Endothelial cell of umbilical vein (primary cell): Measurements from ENCODE around the gene RFLNA. TPM values are rescaled to one million over a fixed set of nuclear protein-coding genes. Genes with fewer than 3 reads are reported as not detected.

Experiments used
- BruUV-seq: library from RNA; stranded (reverse); fragments of 400-500 nt; replicated peaks from 2 replicates; lab custom pipeline; 2021; lab: Mats Ljungman, UMichigan
- CTCF ChIA-PET: fragments of 300-600, 350-600 bp; sonication (Branson Sonifier 250); formaldehyde crosslinking; loops from one replicate; lab custom pipeline; 2021; ENCODE audit warnings: antibody characterized with exemption, inconsistent platforms; lab: Charles Lee
- POLR2A ChIA-PET: fragments of 300-600, 350-600 bp; sonication (Branson Sonifier 250); formaldehyde crosslinking; loops from one replicate; lab custom pipeline; 2021; ENCODE audit warnings: antibody characterized with exemption, inconsistent platforms; lab: Charles Lee
- DNase-seq: peaks from one replicate; pipeline ENCODE4 v3.0.0-alpha.2; 2011; ENCODE audit warnings: low read depth, low spot score
- FAIRE-seq: peaks from 2 replicates; lab custom pipeline; 2011; peaks lifted over from hg19 to GRCh38; lab: Jason Lieb, UNC
- H2AFZ ChIP-seq: 2 replicates; pipeline ENCODE4 v1.6.0; 2012; ENCODE audit warnings: low read depth, low read length, control low read depth, inconsistent platforms
- H3K27ac ChIP-seq: 2 replicates; pipeline ENCODE4 v1.5.1; 2011; ENCODE audit warnings: low read depth, mild to moderate bottlenecking, control low read depth, low read length, moderate library complexity; ENCODE audit not compliant: insufficient read depth
- H3K27me3 ChIP-seq, 2 experiments: 2 replicates each; pipeline versions ENCODE4 v1.6.0 to v1.6.1; 2011; ENCODE audit warnings: low read length in 2 of 2, mixed read lengths in 1 of 2; ENCODE audit not compliant: control insufficient read depth in 2 of 2, insufficient read depth in 2 of 2
- H3K36me3 ChIP-seq, 2 experiments: 2 replicates in 1 of 2; 3 replicates in 1 of 2; pipeline ENCODE4 v1.5.1; 2011; ENCODE audit warnings: low read length in 2 of 2, mild to moderate bottlenecking in 1 of 2, moderate library complexity in 1 of 2; ENCODE audit not compliant: control insufficient read depth in 2 of 2, insufficient read depth in 2 of 2; ENCODE audit errors: extremely low read depth in 1 of 2
- H3K4me1 ChIP-seq: 3 replicates; pipeline ENCODE4 v1.5.1; 2011; ENCODE audit warnings: mild to moderate bottlenecking, low read length; ENCODE audit not compliant: control insufficient read depth, insufficient read depth; ENCODE audit errors: extremely low read depth
- H3K4me2 ChIP-seq: 2 replicates; pipeline ENCODE4 v1.6.1; 2011; ENCODE audit warnings: low read length, control low read depth, mixed read lengths; ENCODE audit not compliant: insufficient read depth
- H3K4me3 ChIP-seq, 3 experiments: fragments of 200-600 bp in 1 of 3; sonication (generic), shearing (Covaris generic) in 1 of 3; replicated peaks in 1 of 3; 2 replicates each; pipeline ENCODE4 v1.5.1; 2011 to 2016; ENCODE audit warnings: control low read depth in 3 of 3, low read length in 3 of 3, mild to moderate bottlenecking in 2 of 3, inconsistent platforms in 1 of 3, low read depth in 1 of 3, moderate library complexity in 1 of 3; ENCODE audit not compliant: insufficient read depth in 1 of 3
- H3K79me2 ChIP-seq: 2 replicates; pipeline ENCODE4 v1.6.0; 2012; ENCODE audit warnings: low read length, inconsistent platforms; ENCODE audit not compliant: control insufficient read depth, insufficient read depth
- H3K9ac ChIP-seq: replicated peaks from 2 replicates; pipeline ENCODE3; 2011; ENCODE audit warnings: low read length, control low read depth; ENCODE audit not compliant: insufficient read depth; ENCODE audit errors: extremely low read depth
- H3K9me1 ChIP-seq: replicated peaks from 3 replicates; pipeline ENCODE4 v1.6.0; 2011; ENCODE audit warnings: mild to moderate bottlenecking, low read length; ENCODE audit not compliant: control insufficient read depth, insufficient read depth; ENCODE audit errors: extremely low read depth
- H3K9me3 ChIP-seq: replicated peaks from 2 replicates; pipeline ENCODE4 v1.5.1; 2012; ENCODE audit warnings: low read length, inconsistent platforms; ENCODE audit not compliant: control insufficient read depth, insufficient read depth
- H4K20me1 ChIP-seq: replicated peaks from 2 replicates; pipeline ENCODE3; 2011; ENCODE audit warnings: mild to moderate bottlenecking, low read length; ENCODE audit not compliant: control insufficient read depth, insufficient read depth; ENCODE audit errors: extremely low read depth
- EZH2 ChIP-seq: IDR thresholded peaks from 2 replicates; pipeline ENCODE4 v1.6.1; 2012; ENCODE audit warnings: borderline replicate concordance, low read depth, mild to moderate bottlenecking, moderate library complexity, low read length, inconsistent platforms; ENCODE audit not compliant: severe bottlenecking
- FOS ChIP-seq: IDR thresholded peaks from 2 replicates; pipeline ENCODE4 v1.6.1; 2011; ENCODE audit warnings: mild to moderate bottlenecking, low read length, moderate library complexity, borderline replicate concordance; ENCODE audit not compliant: insufficient read depth
- GATA2 ChIP-seq: IDR thresholded peaks from 2 replicates; pipeline ENCODE4 v1.7.0; 2011; ENCODE audit warnings: low read depth, mild to moderate bottlenecking, moderate library complexity, mixed read lengths, low read length; ENCODE audit not compliant: insufficient read length, insufficient read depth
- JUN ChIP-seq: IDR thresholded peaks from 2 replicates; pipeline ENCODE4 v1.6.1; 2011; ENCODE audit warnings: borderline replicate concordance, low read depth; ENCODE audit not compliant: insufficient read length, insufficient read depth
- MYC ChIP-seq: IDR thresholded peaks from one replicate; pipeline ENCODE4 v1.6.1; 2011; ENCODE audit warnings: mild to moderate bottlenecking, low read depth, low read length
- POLR2A ChIP-seq: IDR thresholded peaks from 2 replicates; pipeline ENCODE4 v1.6.1; 2012; ENCODE audit warnings: low read depth, mild to moderate bottlenecking, control low read depth, low read length
- POLR2AphosphoS5 ChIP-seq: IDR thresholded peaks from 2 replicates; pipeline ENCODE4 v1.6.1; 2012; ENCODE audit warnings: low read depth, mild to moderate bottlenecking, control low read depth, low read length, moderate library complexity; ENCODE audit not compliant: insufficient read depth
- dilution Hi-C: fragments of 300-500 bp; cut with MboI; formaldehyde crosslinking; loops from one replicate; pipeline ENCODE4 v1.15.0; 2019; ENCODE audit warnings: low sequenced_read_pairs; ENCODE audit not compliant: extremely low pct_ligation_motif_present
- intact Hi-C: fragments of 100-400 bp; cut with micrococcal nuclease; formaldehyde crosslinking; loops from one replicate; pipeline ENCODE4 v1.10.0; 2022
- polyA plus RNA-seq, 4 experiments: library from polyadenylated mRNA; depleted of rRNA in 3 of 4; stranded (reverse) in 3 of 4; unstranded in 1 of 4; fragments of >200 nt; gene quantifications; 2 replicates each; pipeline versions ENCODE4 v1.2.1 to v1.2.3, GENCODE V29; 2011 to 2012; ENCODE audit warnings: missing spikeins in 1 of 4
- total RNA-seq: library from RNA; stranded (reverse); gene quantifications from 2 replicates; pipeline ENCODE4 v1.2.3, GENCODE V29; 2021
- TF ChIP-seq, protein P1 (sequence below): IDR thresholded peaks from 2 replicates; pipeline ENCODE4 v1.6.1; 2011; ENCODE audit not compliant: insufficient read depth, insufficient read length
- TF ChIP-seq, protein P2 (sequence below), 2 donors: IDR thresholded peaks; 1 replicate in 1 of 2; 2 replicates in 1 of 2; pipeline ENCODE4 v1.5.1; 2011; ENCODE audit warnings: low read length in 2 of 2, mild to moderate bottlenecking in 2 of 2, moderate library complexity in 2 of 2, control low read depth in 1 of 2, inconsistent platforms in 1 of 2, low read depth in 1 of 2; ENCODE audit not compliant: insufficient read depth in 1 of 2; ENCODE audit errors: extremely low read depth in 1 of 2

RFLNA gene
- total and polyA plus RNA-seq, 2 donors (not counting 3 experiments of a cell fraction or from before 2014, with no cell fraction given): 19.7 to 24.5 TPM

DNA sequence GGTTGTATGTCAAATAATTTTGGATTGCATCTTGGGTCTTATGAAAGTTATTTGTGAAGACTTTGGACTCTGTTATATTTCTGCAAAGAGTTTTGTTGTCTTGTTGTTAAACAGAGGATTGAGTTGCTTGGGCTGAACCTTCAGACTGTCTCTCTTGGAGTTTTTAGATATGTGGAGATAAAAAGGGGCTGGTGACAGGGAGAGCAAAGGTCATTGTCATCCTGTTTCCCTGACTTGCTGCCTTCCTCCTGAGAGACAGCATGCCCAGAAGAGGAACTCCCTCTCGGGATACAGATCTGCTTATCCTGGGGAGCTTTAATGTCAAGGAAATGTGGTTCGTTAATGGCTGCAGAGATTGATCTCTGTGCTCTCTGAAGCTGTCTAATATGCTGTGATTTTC, 47.6 kb upstream of the RFLNA start:
- H2AFZ ChIP-seq: no peak overlapping the region
- H3K4me2 ChIP-seq: no peak overlapping the region
- no peaks in the 10 kb centered on the region for H3K36me3 ChIP-seq
- H3K9me1 ChIP-seq: no peaks in the 10 kb centered on the region
- peaks cover 0 to 8% of the 10 kb centered on the region in 2 experiments for H3K27me3 ChIP-seq
- H3K4me1 ChIP-seq: no peaks in the 10 kb centered on the region
- H3K9ac ChIP-seq: no peak overlapping the region
- DNase-seq (no peak), FAIRE-seq (no peak)
- H4K20me1 ChIP-seq: no peaks in the 10 kb centered on the region
- POLR2A ChIA-PET: no interaction called here
- H3K27ac ChIP-seq: no peak overlapping the region
- dilution Hi-C loops: no loop called here
- CTCF ChIA-PET: interaction anchor here (0.9 to 1.5 kb wide), 3 partner anchors 9 to 199 kb away, joined by 3 to 5 read pairs (median 3); no protein-coding TSS in a partner anchor
- no peak overlapping the region for H3K4me3 ChIP-seq
- no peaks in the 10 kb centered on the region for H3K9me3 ChIP-seq
- no peaks in the 10 kb centered on the region for H3K79me2 ChIP-seq
- no peak for TF ChIP-seq FOS
- no peak for TF ChIP-seq POLR2AphosphoS5
- TF ChIP-seq, protein P1, sequence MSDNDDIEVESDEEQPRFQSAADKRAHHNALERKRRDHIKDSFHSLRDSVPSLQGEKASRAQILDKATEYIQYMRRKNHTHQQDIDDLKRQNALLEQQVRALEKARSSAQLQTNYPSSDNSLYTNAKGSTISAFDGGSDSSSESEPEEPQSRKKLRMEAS: no peak
- no peak for TF ChIP-seq MYC
- TF ChIP-seq GATA2: no peak
- TF ChIP-seq POLR2A: no peak
- TF ChIP-seq, protein P2, sequence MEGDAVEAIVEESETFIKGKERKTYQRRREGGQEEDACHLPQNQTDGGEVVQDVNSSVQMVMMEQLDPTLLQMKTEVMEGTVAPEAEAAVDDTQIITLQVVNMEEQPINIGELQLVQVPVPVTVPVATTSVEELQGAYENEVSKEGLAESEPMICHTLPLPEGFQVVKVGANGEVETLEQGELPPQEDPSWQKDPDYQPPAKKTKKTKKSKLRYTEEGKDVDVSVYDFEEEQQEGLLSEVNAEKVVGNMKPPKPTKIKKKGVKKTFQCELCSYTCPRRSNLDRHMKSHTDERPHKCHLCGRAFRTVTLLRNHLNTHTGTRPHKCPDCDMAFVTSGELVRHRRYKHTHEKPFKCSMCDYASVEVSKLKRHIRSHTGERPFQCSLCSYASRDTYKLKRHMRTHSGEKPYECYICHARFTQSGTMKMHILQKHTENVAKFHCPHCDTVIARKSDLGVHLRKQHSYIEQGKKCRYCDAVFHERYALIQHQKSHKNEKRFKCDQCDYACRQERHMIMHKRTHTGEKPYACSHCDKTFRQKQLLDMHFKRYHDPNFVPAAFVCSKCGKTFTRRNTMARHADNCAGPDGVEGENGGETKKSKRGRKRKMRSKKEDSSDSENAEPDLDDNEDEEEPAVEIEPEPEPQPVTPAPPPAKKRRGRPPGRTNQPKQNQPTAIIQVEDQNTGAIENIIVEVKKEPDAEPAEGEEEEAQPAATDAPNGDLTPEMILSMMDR (IDR thresholded peaks at IDR 0.05; ENCODE audit: extremely low read depth in 1 of 2, insufficient read depth in 1 of 2, low read depth in 1 of 2, low read length in 2 of 2): no peak
- TF ChIP-seq EZH2: no peak
- no peak for TF ChIP-seq JUN
- intact Hi-C loops: no loop called here
- BruUV-seq: no TSS peak
